Activated CD8-positive, alpha-beta memory T cell treated with anti-CD3 and anti-CD28 coated beads, Interleukin-2, amount 50 U/mL, for 1 hour (primary cell): ENCODE results near the gene FAM177B.

Source experiments
- DNase-seq: peaks from one replicate; pipeline ENCODE4 v3.0.0-alpha.2; 2020; ENCODE audit errors: extremely low read depth

Gene FAM177B

GRCh38 chr1:222786121-222786520 lies 49.1 kb downstream of the FAM177B start:
- no peak for DNase-seq

GRCh38 chr1:222787729-222788128 lies 50.7 kb downstream of the FAM177B start:
- no peak for DNase-seq

GRCh38 chr1:222788402-222789156 lies 51.6 kb downstream of the FAM177B start:
- DNase-seq = no peak

GRCh38 chr1:222790115-222790514 lies 53.1 kb downstream of the FAM177B start:
- no peak for DNase-seq

GRCh38 chr1:222790520-222790919 lies 53.5 kb downstream of the FAM177B start:
- no peak for DNase-seq

- no peak for DNase-seq
Observed at GRCh38 chr1:222791006-222791710, 54.2 kb downstream of the FAM177B start.

GRCh38 chr1:222792744-222793143 lies 55.7 kb downstream of the FAM177B start:
- no peak for DNase-seq

- no peak for DNase-seq
Observed at GRCh38 chr1:222794656-222795474, 57.9 kb downstream of the FAM177B start.

- no peak for DNase-seq
Observed at GRCh38 chr1:222798116-222798515, 61.1 kb downstream of the FAM177B start.

- no peak for DNase-seq
Observed at GRCh38 chr1:222798975-222799374, 62.0 kb downstream of the FAM177B start.
